Inflammatory macrophage (primary cell): ENCODE results near the gene PCDH9.
"Not testable (repeated sequence)": the region's sequence is repeated elsewhere in the genome, so short reads cannot be mapped to it uniquely, and the experiment has no call there.

Experiments
- DNase-seq, 2 donors: peaks; one replicate each; pipeline ENCODE4 v3.0.0-alpha.2; 2020 to 2022

PCDH9 gene

GRCh38 chr13:66639044-66639443, 591.1 kb downstream of the PCDH9 start:
- no peak for DNase-seq

GRCh38 chr13:66635526-66635925, 594.6 kb downstream of the PCDH9 start:
- no peak for DNase-seq

GRCh38 chr13:66634384-66634783, 595.8 kb downstream of the PCDH9 start:
- no peak for DNase-seq

DNA sequence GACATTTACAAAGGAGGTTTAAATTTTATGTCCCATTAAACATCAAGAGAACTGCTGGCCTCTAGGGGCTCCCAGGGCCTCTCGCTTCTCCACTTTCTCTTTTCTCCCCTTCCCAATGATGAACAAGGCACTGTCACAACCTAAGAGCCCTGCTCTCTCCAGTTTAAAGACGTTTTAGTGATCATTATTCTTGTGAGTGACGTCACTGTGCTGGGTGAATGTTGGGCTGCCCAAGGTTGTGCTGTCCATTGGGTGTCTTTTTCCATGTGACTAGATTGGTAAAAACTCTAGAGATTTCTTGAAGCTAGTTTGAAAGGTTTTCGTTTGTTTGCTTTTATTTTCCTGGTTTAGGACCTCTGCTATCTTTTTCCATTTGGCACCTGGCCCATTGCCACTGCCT, 602.6 kb downstream of the PCDH9 start:
- no peak for DNase-seq

DNA sequence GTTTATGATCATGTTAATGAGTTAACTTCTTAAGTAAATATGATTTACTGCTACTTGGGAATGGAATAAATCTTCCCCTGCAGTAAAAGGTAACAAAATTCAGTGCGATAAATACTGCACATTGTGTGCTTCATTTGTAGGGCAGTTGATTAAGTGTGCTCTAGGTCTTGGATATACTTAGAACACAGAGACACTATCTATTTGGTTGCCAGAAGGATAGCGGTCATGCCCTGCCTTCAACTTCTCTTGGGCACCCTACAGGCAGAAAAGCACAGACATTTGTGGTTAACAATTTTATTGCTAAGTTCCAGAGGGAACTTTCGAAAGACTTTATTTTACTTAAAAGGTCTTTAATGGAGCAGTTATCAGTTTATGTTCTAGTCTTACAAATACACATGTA, 605.8 kb downstream of the PCDH9 start:
- no peak for DNase-seq

GRCh38 chr13:66623129-66623820, 606.9 kb downstream of the PCDH9 start:
- DNase-seq, result no peak

- DNase-seq, result not testable (repeated sequence)
Observed at GRCh38 chr13:66621906-66622447, 608.2 kb downstream of the PCDH9 start.

DNA sequence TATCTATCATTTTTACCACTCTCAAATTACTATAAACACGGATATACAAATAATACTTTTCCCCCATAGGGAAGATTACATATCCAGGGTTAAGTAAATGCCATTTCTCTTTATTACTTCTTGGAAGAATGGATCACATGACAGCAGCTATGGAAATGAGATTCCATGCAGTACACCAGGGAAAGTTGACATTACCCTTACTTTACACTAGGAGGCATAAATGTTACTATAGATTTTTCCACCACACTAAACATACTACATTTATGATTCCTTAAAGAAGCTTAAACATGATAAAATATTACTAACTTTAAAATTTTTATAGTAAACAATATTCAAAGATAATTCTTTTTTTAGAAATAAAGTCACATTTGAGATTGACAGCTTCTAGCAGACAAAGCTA, 611.4 kb downstream of the PCDH9 start:
- DNase-seq, result no peak

DNA sequence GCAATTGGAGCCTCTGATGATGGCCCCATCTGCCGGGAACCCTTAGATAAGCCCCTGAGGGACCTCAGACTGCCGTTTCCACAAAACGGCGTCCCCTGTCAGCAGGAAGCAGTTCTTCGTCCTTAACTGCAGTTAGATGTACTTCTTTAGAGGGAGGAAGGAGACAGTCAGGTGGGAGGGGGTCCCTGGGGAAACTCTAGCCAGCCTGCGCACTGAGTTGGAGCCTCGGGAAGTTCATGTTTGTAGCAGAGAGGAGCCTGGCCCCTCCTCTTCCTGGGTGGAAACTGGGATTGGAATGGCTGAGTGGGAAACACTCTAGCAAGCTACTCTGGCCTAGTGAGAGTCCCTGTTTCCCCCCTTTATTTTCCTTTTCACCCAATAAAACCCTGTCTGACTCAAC, 612.4 kb downstream of the PCDH9 start:
- no peak for DNase-seq

DNA sequence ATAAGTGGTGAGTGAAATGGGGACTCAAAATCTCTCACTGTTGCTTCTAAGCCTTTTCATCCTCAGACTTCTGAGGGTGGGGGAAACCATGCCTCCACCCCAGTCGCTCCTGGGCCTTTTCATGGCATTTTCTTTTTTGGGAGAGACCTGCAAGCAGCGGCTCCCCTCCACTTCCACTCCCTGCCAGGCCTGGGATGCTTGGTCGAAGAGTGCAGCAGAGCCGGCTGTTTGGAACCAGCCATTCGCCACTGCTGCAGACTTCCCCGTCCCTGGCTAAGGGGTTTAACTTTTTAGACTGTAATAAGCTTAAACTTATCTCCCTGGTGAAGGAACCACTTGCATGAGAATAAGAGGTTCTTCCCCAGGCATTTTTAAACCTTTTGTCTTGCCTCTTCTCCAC, 617.2 kb downstream of the PCDH9 start:
- no peak for DNase-seq

GRCh38 chr13:66586489-66586888, 643.6 kb downstream of the PCDH9 start:
- peak; percentile 28 to 82 for DNase-seq

DNA sequence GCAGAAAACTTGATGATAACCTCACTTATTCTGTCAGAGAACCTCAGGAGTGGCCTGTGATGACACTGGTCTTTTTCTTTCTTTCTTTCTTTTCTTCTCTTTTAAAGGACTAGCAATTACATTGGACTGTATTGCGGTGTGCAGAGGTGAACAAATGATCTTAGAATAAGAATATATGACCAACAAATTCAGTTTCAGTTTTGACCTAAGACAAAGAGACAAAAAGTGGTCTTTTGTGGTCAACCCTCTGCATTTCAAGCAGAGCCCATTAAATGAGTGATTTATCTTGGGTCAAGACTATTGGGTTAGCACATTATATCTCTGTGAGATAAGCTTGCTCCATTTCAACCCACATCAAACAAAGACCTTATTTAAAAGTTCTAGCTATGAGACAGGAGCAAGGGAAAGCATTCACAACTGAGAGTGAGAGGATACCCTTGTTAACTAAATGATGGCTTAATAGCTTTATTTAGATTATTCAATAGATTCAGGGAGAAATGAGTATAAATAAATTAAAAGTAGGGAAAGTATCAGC, 644.4 kb downstream of the PCDH9 start:
- DNase-seq, result no peak

DNA sequence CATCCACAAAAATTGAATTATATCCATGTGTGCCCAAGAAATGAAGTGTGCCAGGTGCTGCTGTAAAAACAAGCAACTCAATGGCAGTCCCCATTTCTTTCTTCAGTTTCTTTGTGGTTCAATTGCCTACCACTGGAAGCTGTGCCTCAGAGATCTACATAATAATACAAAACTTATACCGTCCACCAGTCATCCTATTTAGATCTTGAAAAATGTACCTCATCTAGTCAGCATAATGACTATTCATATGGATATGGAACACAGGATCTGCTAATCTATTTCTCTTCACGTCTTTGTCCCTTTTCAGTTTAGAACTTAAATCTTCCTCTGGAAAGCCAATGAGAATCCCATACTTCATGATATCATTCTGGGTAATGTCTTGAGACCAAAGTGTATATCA, 648.5 kb downstream of the PCDH9 start:
- no peak for DNase-seq

DNA sequence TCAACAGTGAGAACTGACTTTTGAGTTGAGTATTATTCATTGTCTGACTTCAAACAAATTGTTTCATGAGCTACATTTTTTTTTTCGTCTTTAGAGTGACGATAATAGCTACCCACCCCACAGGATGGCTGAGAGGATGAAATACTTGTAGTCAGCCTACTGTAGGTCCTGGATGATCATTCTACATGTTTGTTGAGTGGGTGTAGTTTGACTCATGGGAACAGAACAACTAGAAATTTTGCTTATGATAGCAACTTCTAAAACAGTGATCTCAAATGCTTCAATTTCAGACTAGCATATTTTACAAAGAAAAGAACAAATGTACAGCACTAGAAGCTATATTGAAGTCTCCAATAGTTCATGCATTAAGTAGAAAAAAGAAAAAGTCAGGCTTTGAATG, 651.8 kb downstream of the PCDH9 start:
- DNase-seq, result no peak

- DNase-seq, result no peak
Observed at GRCh38 chr13:66577358-66577757, 652.8 kb downstream of the PCDH9 start.

GRCh38 chr13:66576381-66576780, 653.8 kb downstream of the PCDH9 start:
- DNase-seq, result no peak

DNA sequence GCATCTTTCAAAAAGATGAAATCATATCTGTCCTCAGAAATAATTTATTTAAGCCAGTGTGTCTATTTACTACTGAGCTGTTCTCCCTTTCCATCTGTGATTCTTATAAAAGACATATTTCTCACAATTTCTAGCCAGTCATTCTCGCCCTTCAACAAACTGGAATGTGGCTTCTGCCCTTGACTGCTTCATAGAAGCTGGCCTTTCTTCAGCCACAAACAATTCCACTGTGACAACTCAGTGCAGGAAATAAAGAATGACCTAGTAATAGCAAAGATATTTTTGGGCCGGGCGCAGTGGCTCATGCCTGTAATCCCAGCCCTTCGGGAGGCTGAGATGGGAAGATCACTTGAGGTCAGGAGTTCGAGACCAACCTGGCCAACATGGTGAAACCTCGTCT, 655.5 kb downstream of the PCDH9 start:
- DNase-seq, result no peak

DNA sequence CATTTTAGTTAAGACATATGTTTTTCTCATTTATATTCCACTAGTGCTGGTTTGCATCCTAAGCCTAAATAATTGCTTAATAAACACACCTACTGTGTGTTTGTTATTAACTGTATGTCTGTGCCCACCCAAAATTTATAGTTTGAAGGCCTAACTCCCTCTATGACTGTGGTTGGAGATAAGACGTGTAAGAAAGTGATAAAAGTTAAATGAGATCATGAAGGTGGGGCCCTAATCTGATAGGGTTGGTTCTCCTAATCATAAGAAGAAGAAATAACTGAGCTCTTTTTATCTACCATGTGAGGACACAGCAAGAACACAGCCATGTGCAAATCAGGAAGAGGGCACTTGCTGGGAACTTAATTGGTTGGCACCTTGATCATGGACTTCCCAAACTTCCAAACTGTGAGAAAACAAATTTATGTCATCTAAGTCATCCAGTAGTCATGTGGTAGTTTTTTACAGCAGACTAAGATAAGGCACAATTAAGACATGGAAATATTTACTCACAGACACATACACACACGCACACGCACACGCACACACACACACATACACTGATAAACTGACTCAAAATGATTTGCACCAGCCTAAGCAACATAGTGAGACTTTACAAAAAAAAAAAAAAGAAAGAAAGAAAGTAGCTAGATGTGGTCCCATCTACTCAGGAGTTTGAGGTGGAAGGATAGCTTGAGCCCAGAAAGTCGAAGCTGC, 662.1 kb downstream of the PCDH9 start:
- no peak for DNase-seq

DNA sequence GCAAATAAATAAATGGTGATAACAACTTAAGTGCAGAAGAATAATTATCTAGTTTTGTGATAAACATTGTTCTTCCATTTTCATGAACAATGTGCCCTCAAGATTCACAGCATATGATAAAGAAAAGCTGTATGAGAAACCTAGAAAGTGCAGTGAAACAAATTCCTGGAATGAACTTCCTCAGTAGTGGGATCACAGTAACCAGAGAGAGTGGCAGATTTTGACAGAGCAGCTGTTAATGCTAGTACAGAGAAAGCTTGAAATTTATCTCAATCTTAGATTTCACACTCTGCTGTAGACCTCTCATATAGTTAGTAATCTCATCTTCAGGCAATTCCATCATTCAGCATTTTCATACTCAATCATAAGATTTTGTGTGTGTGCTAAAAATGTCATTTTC, 664.9 kb downstream of the PCDH9 start:
- DNase-seq, result no peak

GRCh38 chr13:66563076-66563475, 667.1 kb downstream of the PCDH9 start:
- DNase-seq, result no peak

DNA sequence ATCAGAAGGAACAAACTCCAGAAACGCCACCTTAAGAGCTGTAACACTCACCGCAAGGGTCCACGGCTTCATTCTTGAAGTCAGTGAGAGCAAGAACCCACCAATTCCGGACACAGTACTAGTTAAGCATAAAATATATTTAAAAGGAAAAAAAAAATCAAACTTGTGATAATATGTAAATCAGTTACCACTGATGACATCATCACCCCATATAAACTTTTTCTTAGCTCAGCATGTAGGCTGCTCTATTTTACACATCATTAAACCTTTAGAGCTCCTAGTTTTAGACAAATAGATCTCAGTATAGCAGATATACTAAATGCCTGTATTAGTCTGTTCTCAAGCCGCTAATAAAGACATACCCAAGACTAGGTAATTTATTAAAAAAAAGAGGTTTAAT, 668.1 kb downstream of the PCDH9 start:
- DNase-seq, result no peak

DNA sequence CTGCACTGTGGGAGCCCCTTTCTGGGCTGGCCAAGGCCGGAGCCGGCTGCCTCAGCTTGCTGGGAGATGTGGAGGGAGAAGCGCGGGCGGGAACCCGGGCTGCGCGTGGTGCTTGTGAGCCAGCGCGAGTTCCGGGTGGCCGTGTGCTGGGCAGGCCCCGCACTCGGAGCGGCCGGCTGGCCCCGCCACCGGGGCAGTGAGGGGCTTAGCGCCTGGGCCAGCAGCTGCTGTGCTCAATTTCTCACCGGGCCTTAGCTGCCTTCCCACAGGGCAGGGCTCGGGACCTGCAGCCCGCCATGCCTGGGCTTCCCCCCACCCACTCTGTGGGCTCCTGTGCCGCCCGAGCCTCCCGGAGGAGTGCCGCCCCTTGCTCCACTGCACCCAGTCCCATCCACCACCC, 669.1 kb downstream of the PCDH9 start:
- no peak for DNase-seq

DNA sequence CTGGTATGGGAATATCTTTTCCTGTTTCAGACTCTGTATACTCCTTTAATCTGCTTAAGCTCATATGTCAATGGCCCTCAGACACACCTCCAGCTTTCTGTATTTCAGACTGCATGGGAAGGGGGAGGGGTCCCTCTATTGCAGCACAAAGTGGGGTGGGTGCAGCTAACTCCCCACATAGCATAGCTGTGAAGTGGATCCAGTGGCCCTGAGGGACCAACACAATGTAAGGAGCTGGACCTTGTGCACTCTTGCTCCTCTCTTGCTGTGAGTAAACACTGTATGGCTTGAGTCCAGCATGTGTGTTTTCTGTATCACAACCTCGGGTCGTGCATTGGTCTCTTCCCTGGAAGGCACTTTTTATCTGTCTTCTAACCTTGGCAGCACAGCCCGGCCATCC, 669.9 kb downstream of the PCDH9 start:
- no peak for DNase-seq

- no peak for DNase-seq
Observed at GRCh38 chr13:66559093-66559492, 671.0 kb downstream of the PCDH9 start.
